ENCODE results near the gene ZNF683. TPM values are rescaled to one million over a fixed set of nuclear protein-coding genes. Genes with fewer than 3 reads are reported as not detected.
"Not testable (repeated sequence)": the region's sequence is repeated elsewhere in the genome, so short reads cannot be mapped to it uniquely, and the experiment has no call there.

ZNF683 gene
- total RNA-seq, result not detected in 3 replicates

DNA sequence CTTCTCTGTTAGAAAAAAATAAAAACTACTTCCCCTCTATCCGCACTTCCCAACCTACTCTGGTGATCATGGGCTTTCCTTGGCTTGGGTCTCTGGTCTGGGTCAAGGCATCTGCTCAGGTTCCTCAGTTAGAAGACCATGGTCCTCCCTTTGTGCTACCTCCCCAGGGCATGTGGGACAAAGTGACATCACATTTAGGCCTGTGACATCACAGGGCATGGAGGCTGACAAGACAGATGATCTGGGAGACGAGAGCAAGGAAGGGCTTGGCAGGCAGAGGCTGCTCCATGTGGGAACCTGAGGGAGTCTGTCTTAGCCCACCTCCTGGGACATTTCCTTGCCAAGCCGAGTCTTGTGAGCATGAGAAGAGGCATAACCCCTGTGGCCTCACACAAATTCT is at the start of gene ZNF683:
ZNF683 (minus strand) TSS at position 140 of the 400 bp plus-strand sequence. CDS start 4,179 bp downstream, outside the sequence.
- H3K4me3 Mint-ChIP-seq; H3K4me1 Mint-ChIP-seq; H3K36me3 Mint-ChIP-seq; H3K9me3 Mint-ChIP-seq; DNase-seq (ENCODE audit: low spot score in 2 of 2, unreplicated experiment in 2 of 2); H3K27ac Mint-ChIP-seq: not testable (repeated sequence)
- H3K27me3 Mint-ChIP-seq (ENCODE audit: low read depth), result peaks cover 12% of the 10 kb centered on the region

- no peaks in the 10 kb centered on the region for H3K9me3 Mint-ChIP-seq
- DNase-seq (ENCODE audit: low spot score in 2 of 2, unreplicated experiment in 2 of 2), result no peak
- H3K27me3 Mint-ChIP-seq (ENCODE audit: low read depth), result no peaks in the 10 kb centered on the region
- H3K4me3 Mint-ChIP-seq, result no peak overlapping the region
- H3K27ac Mint-ChIP-seq, result peak overlapping the region; percentile 91
- H3K4me1 Mint-ChIP-seq, result peaks cover 33% of the 10 kb centered on the region
- no peaks in the 10 kb centered on the region for H3K36me3 Mint-ChIP-seq
- TF ChIP-seq CTCF (IDR thresholded peaks at IDR 0.05; ENCODE audit: unreplicated experiment), result no peak
Observed at GRCh38 chr1:26419494-26419893, 46.9 kb upstream of the ZNF683 start.

DNA sequence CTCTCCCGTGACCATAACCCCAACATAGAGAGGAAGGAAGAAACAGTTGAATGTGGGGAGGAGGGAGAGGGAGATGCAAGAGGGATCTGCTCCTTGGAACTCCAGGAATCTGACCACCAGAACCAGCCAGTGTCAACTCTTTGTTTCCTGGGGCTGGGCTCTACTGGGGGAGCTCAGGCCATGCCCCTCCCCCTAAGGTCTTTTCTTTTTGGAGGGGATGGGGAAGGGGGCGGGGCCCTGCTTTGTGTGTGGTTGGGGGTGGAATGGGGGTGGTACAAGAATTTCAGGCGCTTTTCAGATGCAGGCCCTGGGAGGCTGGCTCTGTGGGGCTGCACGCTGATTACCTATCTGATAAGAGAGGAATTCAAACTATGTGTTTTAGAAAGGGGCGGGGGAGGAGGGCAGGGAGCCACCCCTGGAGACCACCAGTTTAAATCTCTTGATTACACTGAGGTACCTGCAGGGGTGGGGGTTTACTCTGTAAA is 46.4 kb upstream of the ZNF683 start:
- TF ChIP-seq CTCF (IDR thresholded peaks at IDR 0.05; ENCODE audit: unreplicated experiment), result no peak
- no peaks in the 10 kb centered on the region for H3K36me3 Mint-ChIP-seq
- peaks cover 2% of the 10 kb centered on the region for H3K27me3 Mint-ChIP-seq (ENCODE audit: low read depth)
- peak; percentile 26 to 47 for DNase-seq (ENCODE audit: low spot score in 2 of 2, unreplicated experiment in 2 of 2)
- H3K27ac Mint-ChIP-seq, result peak overlapping the region; percentile 91
- peaks cover 33% of the 10 kb centered on the region for H3K4me1 Mint-ChIP-seq
- H3K4me3 Mint-ChIP-seq, result peak overlapping the region; percentile 10
- no peaks in the 10 kb centered on the region for H3K9me3 Mint-ChIP-seq

DNA sequence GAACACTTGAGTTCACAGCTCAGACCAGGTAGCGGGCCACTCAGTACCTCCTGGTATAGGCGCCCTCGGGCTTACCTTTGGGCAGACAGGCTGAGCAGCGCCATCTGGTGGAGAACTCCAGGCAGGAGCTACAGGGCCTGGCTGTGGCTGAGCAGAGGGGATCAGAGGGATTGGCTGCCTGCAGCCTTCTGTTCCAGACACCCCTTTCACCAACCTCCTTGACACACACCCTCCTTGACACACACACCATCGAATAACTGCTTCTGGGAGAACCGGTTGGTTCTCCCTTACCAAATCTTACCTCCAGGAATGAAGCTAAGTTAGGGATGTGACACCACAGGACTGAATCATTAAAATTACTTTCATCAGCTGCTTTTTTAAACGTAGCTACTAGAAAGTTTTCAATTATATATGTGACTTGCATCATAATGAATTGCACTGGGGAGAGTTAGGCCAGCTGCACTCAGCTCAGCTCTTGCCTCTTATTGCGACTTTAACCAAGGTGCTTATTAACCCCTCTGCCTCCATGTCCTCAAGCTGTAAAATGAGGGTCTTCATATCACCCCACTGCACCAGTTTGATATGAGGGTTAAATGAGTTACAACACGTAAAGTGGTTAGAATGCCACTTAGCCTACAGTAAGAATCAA is 44.7 kb upstream of the ZNF683 start:
- Mint-ChIP-seq H3K4me3 (no peak overlapping the region), H3K36me3 (no peaks in the 10 kb centered on the region), H3K9me3 (no peaks in the 10 kb centered on the region), H3K27ac (peak overlapping the region; percentile 93), H3K4me1 (peaks cover 40% of the 10 kb centered on the region), H3K27me3 (ENCODE audit: low read depth) (peaks cover 13% of the 10 kb centered on the region)
- DNase-seq (ENCODE audit: low spot score in 2 of 2, unreplicated experiment in 2 of 2), result peak; percentile 64 to 86
- TF ChIP-seq CTCF (IDR thresholded peaks at IDR 0.05; ENCODE audit: unreplicated experiment), result peak; percentile 76

- no peaks in the 10 kb centered on the region for H3K9me3 Mint-ChIP-seq
- no peak for DNase-seq (ENCODE audit: low spot score in 2 of 2, unreplicated experiment in 2 of 2)
- H3K36me3 Mint-ChIP-seq, result no peaks in the 10 kb centered on the region
- peaks cover 50% of the 10 kb centered on the region for H3K27me3 Mint-ChIP-seq (ENCODE audit: low read depth)
- peaks cover 45% of the 10 kb centered on the region for H3K4me1 Mint-ChIP-seq
- no peak overlapping the region for H3K4me3 Mint-ChIP-seq
- TF ChIP-seq CTCF (IDR thresholded peaks at IDR 0.05; ENCODE audit: unreplicated experiment), result no peak
- no peak overlapping the region for H3K27ac Mint-ChIP-seq
Observed at GRCh38 chr1:26413031-26413430, 40.5 kb upstream of the ZNF683 start.

DNA sequence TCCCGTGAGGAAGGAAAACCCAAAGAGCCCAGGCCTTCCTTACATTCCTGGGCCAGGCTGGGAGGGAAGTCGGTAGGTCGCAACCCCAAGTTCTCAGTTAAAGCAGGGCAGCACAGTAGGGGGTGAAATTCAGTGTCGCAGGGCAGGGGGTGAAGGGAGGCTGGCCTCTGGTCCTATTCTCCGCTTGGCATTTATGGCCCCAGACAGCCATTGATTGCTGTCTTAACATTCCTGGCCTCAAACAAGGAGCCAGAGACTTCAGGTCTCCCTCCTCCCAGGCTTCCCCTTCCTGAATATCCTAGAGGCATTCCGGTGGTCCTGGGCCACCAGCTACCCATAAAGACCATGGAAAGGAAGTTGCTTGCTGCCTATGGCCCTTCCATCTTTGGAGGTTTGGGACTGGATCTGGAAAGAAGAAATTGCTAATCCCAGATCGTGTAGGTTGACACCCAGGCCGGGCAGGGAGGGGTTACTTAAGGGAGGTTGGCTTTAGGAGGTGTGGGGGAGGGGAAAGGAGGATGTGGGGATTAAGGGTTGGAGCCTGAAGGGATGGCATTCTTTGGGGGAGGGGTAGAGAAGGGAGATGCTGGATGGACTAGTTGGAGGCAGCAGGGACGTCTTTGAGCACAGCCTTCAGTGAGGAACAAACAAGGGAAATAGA is 39.8 kb upstream of the ZNF683 start:
- no peak overlapping the region for H3K4me3 Mint-ChIP-seq

More for the DNA sequence above, 39.8 kb upstream of the ZNF683 start:
- Mint-ChIP-seq H3K27me3 (ENCODE audit: low read depth) (peaks cover 50% of the 10 kb centered on the region), H3K9me3 (no peaks in the 10 kb centered on the region), H3K27ac (no peak overlapping the region), H3K4me1 (peaks cover 37% of the 10 kb centered on the region), H3K36me3 (no peaks in the 10 kb centered on the region)
- DNase-seq (ENCODE audit: low spot score in 2 of 2, unreplicated experiment in 2 of 2), result no peak
- TF ChIP-seq CTCF (IDR thresholded peaks at IDR 0.05; ENCODE audit: unreplicated experiment), result no peak

Data from mesothelial cell of epicardium (in vitro differentiated cells).